Endothelial cell of umbilical vein (primary cell): ENCODE data around the gene RASAL3.

Experiments used
- EZH2 ChIP-seq: IDR thresholded peaks from 2 replicates; pipeline ENCODE4 v1.6.1; 2012; ENCODE audit warnings: borderline replicate concordance, low read depth, mild to moderate bottlenecking, moderate library complexity, low read length, inconsistent platforms; ENCODE audit not compliant: severe bottlenecking
- FOS ChIP-seq: IDR thresholded peaks from 2 replicates; pipeline ENCODE4 v1.6.1; 2011; ENCODE audit warnings: mild to moderate bottlenecking, low read length, moderate library complexity, borderline replicate concordance; ENCODE audit not compliant: insufficient read depth
- TF ChIP-seq, protein P1 (sequence below), 2 donors: IDR thresholded peaks; 1 replicate in 1 of 2; 2 replicates in 1 of 2; pipeline ENCODE4 v1.5.1; 2011; ENCODE audit warnings: low read length in 2 of 2, mild to moderate bottlenecking in 2 of 2, moderate library complexity in 2 of 2, control low read depth in 1 of 2, inconsistent platforms in 1 of 2, low read depth in 1 of 2; ENCODE audit not compliant: insufficient read depth in 1 of 2; ENCODE audit errors: extremely low read depth in 1 of 2
- TF ChIP-seq, protein P2 (sequence below): IDR thresholded peaks from 2 replicates; pipeline ENCODE4 v1.6.1; 2011; ENCODE audit not compliant: insufficient read depth, insufficient read length

DNA sequence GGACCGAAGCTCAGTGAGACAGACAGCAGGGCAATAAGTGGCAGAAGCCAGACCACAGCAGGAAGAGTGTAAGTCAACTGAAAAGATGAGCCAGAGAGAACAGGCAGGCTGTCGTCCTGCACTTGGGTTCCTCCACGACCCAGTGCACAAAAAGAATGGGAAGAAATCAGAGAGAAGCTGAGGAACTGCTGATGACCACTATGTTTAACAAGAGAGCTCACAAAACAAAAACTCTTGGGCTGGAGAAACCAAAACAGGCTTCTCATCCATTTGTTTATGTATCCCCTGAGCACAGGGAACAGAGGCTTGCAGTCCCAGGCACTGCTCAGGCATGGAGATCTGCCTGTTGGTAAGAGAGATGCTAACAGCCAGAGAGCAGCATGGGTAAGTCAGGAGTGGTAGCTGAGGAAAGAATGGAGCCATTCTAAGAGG is 59.5 kb downstream of the RASAL3 start:
- TF ChIP-seq, protein P1, sequence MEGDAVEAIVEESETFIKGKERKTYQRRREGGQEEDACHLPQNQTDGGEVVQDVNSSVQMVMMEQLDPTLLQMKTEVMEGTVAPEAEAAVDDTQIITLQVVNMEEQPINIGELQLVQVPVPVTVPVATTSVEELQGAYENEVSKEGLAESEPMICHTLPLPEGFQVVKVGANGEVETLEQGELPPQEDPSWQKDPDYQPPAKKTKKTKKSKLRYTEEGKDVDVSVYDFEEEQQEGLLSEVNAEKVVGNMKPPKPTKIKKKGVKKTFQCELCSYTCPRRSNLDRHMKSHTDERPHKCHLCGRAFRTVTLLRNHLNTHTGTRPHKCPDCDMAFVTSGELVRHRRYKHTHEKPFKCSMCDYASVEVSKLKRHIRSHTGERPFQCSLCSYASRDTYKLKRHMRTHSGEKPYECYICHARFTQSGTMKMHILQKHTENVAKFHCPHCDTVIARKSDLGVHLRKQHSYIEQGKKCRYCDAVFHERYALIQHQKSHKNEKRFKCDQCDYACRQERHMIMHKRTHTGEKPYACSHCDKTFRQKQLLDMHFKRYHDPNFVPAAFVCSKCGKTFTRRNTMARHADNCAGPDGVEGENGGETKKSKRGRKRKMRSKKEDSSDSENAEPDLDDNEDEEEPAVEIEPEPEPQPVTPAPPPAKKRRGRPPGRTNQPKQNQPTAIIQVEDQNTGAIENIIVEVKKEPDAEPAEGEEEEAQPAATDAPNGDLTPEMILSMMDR (IDR thresholded peaks at IDR 0.05; ENCODE audit: extremely low read depth in 1 of 2, insufficient read depth in 1 of 2, low read depth in 1 of 2, low read length in 2 of 2) = no peak
- TF ChIP-seq FOS (no peak), EZH2 (no peak)
- TF ChIP-seq, protein P2, sequence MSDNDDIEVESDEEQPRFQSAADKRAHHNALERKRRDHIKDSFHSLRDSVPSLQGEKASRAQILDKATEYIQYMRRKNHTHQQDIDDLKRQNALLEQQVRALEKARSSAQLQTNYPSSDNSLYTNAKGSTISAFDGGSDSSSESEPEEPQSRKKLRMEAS = no peak
